HG03196 (cell line): ENCODE results near the gene TMEM205.
A peak's percentile ranks its signal among the peaks of the same experiment; 100 is the strongest.
"Not testable (repeated sequence)": the region's sequence is repeated elsewhere in the genome, so short reads cannot be mapped to it uniquely, and the experiment has no call there.

ENCODE experiments used
- ATAC-seq: cut with Tn5 transposase; IDR thresholded peaks from one replicate; pipeline ENCODE4 v1.9.1; 2021; ENCODE audit not compliant: unreplicated experiment

Gene TMEM205

DNA sequence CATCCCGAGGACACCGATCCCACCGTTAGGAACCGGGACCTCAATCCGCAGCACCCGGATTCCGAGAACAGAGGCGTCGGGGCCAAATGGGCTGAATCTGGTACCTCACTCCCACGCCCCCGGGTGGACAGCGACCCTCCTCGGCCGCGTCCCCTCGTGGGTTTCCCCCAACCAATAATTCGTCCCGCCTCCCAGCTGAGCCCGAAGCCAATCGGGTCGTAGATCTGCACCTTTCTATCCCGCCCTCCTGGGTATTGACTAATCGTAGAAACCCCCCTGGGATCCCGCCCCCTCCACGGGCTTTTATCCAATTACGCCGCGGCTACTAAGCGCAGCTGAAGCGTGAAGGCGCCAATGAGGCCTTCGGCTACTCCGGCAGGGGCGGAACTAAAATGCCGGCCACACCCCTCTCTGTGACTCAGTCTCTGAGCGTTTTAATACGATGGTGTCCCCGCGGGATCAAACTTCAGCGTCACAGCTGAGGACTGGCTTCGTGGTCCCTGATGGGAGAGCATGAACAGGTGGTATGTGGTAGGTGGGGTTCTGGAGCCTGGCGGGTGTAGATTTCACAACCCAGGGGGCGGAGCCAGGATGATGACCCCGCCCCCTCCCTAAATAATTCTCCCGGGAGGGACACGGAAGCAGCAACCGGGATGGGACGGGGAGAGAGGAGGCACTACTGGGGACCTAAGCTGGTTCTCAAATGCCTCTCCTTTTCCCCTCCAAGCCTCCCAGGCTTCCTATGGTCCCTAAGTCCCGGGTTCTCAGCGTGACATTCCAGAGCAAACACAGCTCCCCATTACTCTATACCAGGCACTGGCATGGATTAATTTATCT, at the start of gene TMEM205, which contains the start of gene CCDC159:
TSS of gene TMEM205 (minus strand) at position 165 of the 837 bp plus-strand sequence. CDS start 649 bp downstream, outside the sequence.
TSS of gene CCDC159 (plus strand) at position 416 of the 837 bp plus-strand sequence. CDS start at position 504, 88 bp downstream.
- peak; percentile 81 for ATAC-seq

DNA sequence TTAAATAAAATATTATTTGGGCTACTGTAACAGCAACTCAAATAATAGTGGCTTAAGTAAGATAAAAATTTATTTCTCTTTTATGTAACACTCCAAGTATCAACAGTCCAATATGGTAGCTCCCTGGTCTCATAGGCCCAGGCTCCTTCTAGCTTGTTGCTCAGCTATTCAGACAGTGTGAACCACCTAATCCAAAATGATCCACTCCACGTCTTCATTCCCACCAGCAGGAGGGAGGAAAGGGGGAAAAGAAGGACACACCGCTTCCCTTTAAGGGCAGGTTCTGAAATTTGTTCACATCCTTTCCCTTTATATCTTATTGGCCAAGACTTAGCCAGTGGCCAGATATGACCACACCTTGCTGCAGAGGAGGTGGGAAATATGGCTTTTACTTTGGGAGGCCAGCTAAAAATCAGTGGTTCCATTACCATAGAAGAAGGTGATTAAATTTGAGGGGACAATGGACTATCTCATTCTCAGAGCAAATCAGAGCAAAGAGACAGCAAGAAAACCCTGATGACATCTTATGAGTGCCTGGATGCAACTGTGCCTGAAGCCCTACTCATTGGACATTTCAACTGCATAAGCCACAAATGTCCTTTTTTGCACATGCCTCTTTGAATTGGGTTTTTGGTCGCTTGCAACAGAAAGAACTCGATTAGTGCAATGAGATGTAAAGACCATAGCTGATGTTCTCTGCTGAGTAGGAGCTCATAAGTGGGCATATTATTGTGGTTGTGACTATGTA, 45.0 kb upstream of the TMEM205 start:
- no peak for ATAC-seq

DNA sequence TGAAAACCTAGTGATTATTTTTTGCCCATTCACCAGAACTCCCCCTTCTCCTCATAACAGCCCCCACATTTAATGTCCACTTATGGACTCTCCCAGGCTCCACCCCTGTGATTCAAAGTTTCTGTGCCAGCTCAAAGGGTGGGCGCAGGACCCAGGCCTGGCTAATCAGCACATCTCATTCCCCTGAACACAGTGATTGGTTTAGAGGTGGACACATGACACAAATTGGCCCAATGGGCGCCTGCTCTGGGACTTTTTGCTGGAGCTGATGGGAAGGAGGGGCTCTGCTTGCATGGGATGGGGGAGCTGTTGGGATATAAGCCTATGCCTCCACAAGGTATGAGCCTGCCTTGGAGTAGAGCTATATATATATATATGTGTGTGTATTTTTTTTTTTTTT, 44.3 kb upstream of the TMEM205 start:
- ATAC-seq, result no peak

DNA sequence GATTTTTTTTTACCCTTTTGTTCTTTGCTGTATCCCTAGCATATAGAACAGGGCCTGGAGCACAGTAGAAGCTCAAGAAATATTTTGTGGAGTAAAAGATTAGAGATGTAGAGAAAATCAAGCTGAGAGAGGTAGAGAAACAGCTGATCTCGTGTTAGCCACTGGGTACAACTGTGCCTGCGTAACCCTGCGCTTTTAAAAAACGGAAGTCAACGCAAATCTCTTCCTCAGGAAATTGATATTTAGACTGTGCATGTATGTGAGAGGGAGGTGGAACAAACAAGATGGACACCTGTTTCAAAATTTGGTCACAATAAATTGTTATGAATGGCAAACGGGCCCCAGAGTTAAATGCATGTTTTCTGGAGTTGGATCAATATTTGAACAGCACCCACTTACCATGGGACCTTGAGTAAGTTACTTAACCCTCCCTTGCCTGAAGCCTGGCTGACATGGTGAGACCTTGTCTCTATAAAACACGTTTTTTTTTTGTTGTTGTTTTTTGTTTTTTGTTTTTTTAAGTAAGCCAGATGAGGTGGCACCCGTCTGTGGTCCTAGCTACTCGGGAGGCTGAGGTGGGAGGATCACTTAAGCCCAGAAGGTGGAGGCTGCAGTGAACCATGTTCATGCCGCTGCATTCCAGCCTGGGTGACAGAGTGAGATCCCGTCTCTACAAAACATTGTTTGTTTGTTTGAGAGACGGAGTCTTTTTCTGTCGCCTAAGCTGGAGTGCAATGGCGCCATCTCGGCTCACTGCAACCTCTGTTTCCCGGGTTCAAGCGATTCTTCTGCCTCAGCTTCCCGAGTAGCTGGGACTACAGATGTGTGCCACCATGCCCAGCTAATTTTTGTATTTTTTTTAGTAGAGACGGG, 41.3 kb upstream of the TMEM205 start:
- ATAC-seq, result no peak

DNA sequence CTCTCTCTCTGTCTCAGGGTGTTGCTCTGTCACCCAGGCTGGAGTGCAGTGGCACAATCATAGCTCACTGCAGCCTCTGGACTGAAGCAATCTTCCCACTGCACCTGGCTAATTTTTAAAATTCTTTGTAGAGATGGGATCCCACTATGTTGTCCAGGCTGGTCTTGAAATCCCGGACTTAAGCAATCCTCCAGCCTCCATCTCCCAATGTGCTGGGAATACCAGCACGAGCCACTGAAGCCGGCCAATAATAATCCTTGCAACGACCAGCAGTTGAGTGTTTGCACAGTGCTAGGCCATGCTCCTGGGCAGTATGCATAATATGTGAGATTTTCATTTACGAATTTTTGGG, 38.7 kb upstream of the TMEM205 start:
- ATAC-seq, result no peak

DNA sequence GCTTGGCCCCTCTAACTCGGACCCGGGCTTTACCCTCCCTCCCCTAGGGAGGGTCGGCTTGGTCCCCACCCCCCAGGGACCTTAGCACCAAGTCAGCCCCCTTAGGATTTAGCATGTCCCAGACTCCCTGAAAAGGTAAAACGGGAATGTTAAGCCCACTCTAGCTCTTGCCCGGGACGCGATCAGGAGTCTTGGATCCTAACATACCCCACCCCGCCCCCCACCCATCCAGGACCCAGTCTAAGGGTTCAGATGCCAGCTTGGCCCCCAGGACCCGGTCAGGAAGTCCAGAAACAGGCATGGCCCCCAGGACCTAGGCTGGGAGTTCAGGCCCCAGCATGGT, 37.6 kb upstream of the TMEM205 start:
- ATAC-seq, result no peak

DNA sequence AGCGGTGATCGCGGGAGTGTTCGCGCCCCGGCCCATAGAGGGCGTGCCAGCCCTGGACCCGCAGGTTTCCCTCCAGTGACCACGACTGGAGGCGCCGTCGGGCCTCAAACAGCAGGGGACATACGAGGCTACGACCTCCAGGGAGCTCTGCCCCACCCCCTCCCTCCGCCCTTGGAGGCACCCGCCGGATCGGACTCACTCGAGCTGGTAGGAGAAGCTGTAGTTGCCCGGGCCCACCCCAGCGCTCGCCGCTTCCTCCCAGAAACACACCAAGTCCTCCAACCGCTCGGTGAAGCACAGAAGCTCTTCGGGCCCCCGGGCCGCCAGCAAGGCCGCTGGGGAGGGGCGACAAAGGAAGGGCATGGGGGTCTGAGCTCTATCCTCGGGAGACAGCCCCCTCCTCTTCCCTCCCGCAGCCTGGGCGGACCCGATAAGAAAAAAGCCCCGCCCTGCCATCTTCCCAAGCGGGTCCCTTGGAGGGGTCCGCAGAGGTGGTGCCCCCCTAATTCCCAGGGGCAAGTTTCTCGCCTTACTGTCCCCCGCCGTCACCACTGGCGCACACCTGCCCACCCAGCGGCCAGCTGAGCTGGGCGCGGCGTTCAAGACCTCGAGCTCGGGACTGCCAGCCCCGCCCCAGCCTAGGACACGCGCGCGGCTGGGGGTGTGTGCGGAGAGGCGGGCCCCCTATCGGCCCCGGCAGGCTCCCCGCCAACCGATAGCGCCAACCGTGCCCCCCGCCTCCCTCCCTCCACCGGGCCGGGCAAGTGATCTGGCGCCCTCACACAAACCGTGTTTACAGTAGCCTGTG, 37.0 kb upstream of the TMEM205 start:
- no peak for ATAC-seq

DNA sequence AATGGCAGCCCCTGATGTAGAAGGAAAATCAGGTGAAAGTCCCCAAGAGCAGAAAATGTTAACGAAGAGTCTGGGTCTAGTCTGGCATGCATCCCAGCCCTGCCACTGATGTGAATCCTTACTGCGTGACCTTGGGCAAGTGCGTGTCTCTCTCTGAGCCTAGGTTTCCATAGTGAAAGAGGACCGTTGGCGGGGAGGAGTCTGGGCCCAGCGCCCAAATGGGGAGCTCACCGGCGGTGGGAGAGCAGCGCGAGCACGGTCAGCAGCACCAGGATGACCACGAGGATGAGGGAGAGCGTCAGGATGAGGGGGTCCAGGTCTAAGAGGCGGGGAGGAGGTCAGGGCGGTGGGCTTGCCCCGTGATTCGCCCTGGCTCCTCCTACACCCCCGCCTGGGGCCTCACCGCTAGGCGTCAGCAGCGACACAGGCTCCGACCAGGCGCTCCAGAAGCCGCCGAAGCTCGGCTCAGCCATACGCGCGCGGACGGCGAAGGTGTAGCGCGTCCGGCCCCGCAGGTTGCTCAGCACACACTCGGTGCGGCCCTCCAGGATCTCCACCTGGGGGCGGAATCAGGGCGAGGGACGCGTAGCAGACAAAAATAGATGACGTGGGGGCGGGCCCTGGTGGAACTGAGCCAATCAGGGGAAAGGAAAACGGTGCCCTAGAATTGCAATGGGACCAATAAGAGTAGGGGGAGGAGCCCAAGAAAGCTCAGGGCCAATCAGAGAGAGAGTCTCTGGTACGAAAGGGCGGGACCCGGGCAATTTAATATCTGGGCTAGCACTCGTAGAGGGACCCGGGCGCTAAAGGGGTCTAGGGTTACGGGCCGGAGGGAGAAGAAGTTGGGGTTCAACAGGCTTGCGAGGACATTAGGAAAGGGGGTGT, 34.8 kb upstream of the TMEM205 start:
- ATAC-seq, result peak; percentile 65

DNA sequence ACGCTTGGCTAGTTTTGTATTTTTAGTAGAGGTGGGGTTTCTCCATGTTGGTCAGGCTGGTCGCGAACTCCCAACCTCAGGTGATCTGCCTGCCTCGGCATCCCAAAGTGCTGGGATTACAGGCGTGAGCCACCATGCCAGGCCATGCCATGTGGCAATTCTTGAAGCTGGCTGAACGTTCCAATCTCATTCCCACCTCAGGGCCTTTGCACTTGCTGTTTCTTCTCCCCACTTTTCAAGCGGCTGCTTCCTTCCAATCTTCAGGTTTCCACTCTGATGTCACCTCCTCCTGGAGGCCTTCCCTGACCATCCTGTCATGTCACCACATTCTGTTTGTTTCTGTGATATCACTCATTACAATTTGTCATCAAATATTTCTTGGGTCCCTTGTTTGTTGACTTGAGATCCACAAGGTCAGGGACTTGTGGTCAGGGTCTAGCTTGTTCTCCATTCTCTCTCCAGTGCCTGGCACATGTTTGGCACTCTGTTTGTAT, 33.8 kb upstream of the TMEM205 start:
- no peak for ATAC-seq

DNA sequence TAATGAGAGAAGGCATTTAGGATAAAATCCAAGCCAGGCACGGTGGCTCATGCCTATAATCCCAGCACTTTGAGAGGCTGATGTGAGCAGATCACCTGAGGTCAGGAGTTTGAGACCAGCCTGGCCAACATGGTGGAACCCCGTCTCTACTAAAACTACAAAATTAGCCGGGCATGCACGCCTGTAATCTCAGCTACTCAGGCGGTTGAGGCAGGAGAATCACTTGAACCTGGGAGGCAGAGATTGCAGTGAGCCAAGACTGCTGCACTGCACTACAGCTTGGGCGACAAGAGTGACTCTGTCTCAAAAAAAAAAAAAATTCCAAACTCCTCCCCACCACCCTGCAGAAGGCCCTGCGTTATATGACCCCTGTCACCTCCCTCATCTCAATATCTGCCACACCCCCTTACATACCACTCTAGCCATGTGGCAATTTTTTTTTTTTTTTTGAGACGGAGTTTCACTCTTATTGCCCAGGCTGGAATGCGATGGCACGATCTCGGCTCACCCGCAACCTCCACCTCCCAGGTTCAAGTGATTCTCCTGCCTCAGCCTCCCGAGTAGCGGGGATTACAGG, 33.3 kb upstream of the TMEM205 start:
- not testable (repeated sequence) for ATAC-seq

DNA sequence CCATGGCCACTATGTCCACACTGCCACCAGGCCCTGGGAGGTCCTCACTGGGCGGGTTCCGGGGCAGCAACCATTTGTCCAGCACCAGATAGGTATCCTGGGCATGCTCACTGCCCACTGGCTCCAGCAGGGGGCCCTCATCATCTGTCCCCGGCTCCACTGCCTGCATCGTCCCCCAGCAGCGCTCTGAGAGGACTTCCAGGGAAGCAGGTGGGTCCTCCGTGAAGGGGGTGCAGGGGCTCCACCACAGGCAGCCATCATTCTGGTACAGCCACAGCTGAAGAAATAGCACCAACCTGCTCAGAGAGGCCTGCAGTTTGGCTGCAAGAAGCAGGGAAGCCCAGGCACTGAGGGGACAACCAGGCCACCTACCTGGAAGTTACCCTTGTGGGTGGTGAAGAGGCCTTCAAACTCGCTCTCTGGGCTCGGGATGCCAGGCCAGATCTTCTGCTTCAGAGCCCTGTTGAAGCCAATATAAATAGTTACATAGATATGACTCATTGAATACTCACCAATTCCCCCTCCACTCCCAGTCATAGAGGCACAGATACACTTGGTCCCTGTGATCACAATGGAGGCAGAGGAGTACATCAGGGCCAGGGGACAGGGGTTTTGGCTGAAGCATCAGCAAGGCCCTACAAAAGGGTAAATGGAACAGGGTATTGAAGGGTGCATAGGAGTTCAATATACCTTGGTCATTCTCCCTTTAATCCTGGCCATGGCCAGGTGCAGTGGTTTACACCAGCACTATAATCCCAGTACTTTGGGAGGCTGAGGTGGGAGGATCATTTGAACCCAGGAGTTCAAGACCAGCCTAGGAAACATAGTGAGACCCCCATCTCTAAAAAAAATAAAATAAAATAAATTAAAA, 32.5 kb upstream of the TMEM205 start:
- ATAC-seq, result no peak

DNA sequence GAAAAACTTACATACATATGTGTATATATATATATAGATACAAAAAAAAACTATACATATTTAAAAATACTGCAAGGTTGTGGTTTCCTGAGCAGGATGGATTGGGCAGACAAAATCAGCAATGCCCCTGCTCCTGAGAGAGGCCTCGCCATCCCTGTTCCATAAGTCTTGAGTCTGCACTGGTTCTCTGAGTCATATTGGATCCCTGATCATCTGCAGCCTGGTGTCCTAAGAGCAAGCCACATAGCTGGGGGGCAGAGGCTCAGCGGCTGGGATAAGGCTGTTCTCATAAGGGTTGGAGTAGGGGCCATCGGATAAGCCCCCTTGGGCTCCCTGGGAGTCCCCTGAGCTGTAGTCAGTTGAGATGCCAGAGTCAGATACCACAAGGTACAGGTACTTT, 31.7 kb upstream of the TMEM205 start:
- no peak for ATAC-seq

DNA sequence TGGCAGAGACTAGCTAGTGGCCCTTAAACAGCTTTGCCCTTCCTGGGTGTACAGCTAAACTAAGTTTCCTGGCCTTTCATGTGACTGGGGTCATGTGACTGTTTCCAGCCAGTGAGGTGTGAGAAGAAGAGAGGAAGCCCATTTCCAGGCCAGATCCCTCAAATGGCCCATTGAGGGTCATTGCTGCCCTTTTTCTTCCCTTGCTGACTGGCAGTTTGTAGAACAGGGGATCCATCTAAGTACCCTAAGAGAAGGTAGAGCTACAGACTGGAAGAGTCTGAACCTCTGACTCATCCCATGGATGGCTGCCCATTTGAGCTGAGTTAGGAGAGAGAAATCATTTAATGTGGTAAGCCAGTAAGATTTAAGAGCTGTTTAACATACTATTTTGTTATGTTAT, 31.2 kb upstream of the TMEM205 start:
- ATAC-seq, result no peak

DNA sequence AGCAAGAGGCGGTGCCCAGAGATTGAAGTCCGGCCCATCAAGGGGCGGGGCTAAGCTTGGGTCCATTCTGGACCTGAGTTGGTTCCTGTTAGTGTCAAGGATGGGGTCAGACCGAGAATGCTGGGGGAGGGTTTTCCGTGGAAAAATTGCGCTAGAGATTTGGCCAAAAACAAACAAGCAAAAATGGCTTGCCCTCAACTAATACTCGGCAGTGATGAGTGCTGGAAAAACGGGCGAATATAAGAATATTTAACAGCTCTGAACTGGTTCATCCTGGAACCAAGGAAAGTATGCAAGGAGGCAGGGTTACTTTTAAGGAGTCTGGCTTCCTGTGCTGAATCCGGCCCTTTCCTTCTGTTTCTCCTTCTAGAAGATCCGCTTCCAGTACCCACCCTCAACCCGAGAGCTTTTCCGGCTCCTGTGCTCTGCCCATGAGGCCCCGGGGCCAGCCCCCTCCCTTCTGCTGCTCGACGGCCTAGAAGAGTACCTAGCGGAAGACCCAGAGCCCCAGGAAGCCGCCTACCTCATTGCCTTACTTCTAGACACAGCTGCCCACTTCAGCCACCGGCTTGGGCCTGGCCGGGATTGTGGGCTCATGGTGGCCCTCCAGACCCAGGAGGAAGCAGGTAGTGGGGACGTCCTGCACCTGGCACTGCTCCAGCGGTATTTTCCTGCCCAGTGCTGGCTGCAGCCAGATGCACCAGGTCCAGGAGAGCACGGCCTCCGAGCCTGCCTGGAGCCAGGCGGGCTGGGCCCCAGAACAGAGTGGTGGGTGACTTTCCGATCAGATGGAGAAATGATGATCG, 29.3 kb upstream of the TMEM205 start:
- ATAC-seq, result peak; percentile 26

DNA sequence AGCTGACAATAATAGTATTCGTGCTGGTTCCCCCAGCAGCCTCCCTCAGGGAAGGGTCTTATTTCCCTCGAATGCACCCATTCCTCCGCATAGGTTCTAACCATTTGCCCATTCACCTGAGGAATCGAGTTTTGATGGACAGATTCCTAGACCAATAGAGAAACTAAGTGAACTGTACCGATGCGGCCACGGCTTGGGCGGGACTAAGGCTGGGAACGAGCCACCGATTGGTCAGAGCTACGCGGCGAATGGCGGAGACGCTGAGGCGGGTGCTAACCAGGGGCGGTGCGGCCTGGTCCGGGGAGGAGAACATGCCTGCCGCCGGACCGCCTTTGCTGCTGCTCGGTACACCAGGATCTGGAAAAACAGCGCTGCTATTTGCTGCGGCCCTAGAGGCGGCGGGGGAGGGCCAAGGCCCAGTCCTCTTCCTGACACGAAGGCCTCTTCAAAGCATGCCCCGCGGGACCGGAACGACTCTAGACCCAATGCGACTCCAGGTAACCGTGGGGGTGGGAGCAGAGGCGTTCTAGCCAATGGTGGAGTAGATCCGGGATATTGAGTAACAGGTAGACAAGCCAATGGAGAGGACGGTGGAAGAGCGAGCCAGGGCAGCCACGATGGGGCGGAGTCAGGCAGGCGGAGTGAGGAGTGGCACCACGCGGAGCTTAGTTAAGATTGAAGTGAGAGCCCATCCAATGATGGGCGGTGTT, 28.5 kb upstream of the TMEM205 start, which contains the start of gene SWSAP1:
TSS of gene SWSAP1 (plus strand) at position 234 of the 710 bp plus-strand sequence. CDS start at position 249, 15 bp downstream.
- peak; percentile 87 for ATAC-seq

DNA sequence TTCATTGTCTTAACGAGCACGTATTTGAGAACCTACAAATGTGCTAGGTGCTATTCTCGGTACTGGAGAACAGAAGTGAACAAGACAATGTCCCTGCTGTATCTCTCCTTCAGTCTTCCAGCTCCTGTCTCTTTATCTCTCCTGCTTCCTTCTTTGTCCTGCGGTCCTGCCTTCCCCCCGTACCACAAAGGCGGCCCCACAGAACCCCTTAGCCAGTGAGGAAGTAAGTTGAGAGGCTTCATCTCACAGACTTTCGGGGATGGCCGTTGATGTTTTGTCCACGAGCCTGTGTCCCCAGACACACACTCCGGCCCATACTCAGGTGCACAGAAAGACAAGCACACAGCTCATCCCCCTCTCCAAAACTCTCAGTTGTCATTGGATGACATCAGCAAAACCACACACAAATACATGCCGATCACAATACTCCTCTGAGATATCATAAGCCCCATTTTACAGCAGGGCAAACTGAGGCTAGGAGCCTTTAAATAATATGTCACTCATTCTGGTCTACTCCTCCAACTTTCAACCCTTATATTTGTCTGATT, 27.9 kb upstream of the TMEM205 start:
- ATAC-seq, result no peak
